Pancreas (tissue), 10 donors: ENCODE measurements around the gene TSPAN17. TPM values are rescaled to one million over a fixed set of nuclear protein-coding genes. Genes with fewer than 3 reads are reported as not detected.

Experiments used
- ATAC-seq, 4 donors: fragments of 200-7000 bp; cut with Tn5 transposase; one replicate each; pipeline versions ENCODE4 v1.8.0 to v1.9.1; 2020; ENCODE audit warnings: mild to moderate bottlenecking in 4 of 4, moderate library complexity in 4 of 4
- DNase-seq, 6 donors: peaks; one replicate each; pipeline ENCODE4 v3.0.0-alpha.2; 2020
- FAIRE-seq: peaks from 2 replicates; lab custom pipeline; 2012; peaks lifted over from hg19 to GRCh38; lab: Jason Lieb, UNC
- H3K27ac ChIP-seq, 4 donors: fragments of 200-600 bp; sonication (generic); 1 replicate in 3 of 4; 2 replicates in 1 of 4; pipeline versions ENCODE4 v1.5.0 to v1.8.0; 2020
- H3K27me3 ChIP-seq, 4 donors: fragments of 200-600 bp; one replicate each; pipeline ENCODE4 v1.8.0; 2021
- H3K36me3 ChIP-seq, 3 donors: fragments of 200-600 bp; sonication (generic) in 1 of 3; one replicate each; pipeline versions ENCODE4 v1.5.0 to v1.8.0; 2020 to 2021
- H3K4me1 ChIP-seq, 3 donors: fragments of 200-600 bp; one replicate each; pipeline ENCODE4 v1.8.0; 2021
- H3K4me3 ChIP-seq, 4 donors: fragments of 200-600 bp; sonication (generic) in 2 of 4; one replicate each; pipeline versions ENCODE4 v1.5.0 to v1.8.0; 2020 to 2021
- H3K9me3 ChIP-seq, 4 donors: fragments of 200-600 bp; one replicate each; pipeline ENCODE4 v1.8.0; 2021
- WGBS, 2 donors: extraction: QIAGEN DNeasy Blood & Tissue Kit; methylation state at CpG; one replicate each; pipeline ENCODE4 v1.1.7; 2013; 5-methylcytosine and 5-hydroxymethylcytosine counted together
- intact Hi-C, 3 donors: fragments of 100-400 bp; cut with DNase I; formaldehyde crosslinking; loops; one replicate each; pipeline versions ENCODE4 v1.11.1 to v1.14.2; 2022
- polyA plus RNA-seq, 2 donors: library from polyadenylated mRNA; stranded (reverse); fragments of 200-250 nt; gene quantifications; one replicate each; pipeline ENCODE4 v1.2.3, GENCODE V29; 2013
- total RNA-seq, 6 donors: library from RNA; stranded (reverse); fragmentation: NEBNext Ultra II Directional in 4 of 6; extraction: Animal tissue kit (Norgen Biotek cat#: 25700) in 4 of 6; gene quantifications; one replicate each; pipeline versions ENCODE4 v1.2.1 to v1.2.4, GENCODE V29; 2021 to 2023
- TF ChIP-seq, protein P1 (sequence below), 4 donors: fragments of 200-600 bp; sonication (generic) in 3 of 4; IDR thresholded peaks; one replicate each; pipeline versions ENCODE4 v1.5.0 to v1.8.0; 2021; ENCODE audit warnings: antibody characterized with exemption in 4 of 4
- donor health status: healthy with polysubstance abuse.
- donor health status: DM: no; HTN: no; CAD: no; lungs with moderate emphysema.
- donor health status: DM: no; HTN: no; CAD: no.
- donor health status: control.
- donor health status: control.
- donor health status: Bipolar disorder and iron deficiency.
- donor health status: DM: yes; HTN: yes; CAD: no.
- donor health status: DM: no; HTN: no; CAD: no.
- donor health status: DM: no; HTN: no; CAD: no.
- donor health status: DM: yes; HTN: yes; CAD: no.

Gene TSPAN17
- total and polyA plus RNA-seq, 8 donors = 12.4 to 30.1 (median 18.7) TPM

GRCh38 chr5:176691524-176691923, 44.2 kb downstream of the TSPAN17 start:
- TF ChIP-seq, protein P1, sequence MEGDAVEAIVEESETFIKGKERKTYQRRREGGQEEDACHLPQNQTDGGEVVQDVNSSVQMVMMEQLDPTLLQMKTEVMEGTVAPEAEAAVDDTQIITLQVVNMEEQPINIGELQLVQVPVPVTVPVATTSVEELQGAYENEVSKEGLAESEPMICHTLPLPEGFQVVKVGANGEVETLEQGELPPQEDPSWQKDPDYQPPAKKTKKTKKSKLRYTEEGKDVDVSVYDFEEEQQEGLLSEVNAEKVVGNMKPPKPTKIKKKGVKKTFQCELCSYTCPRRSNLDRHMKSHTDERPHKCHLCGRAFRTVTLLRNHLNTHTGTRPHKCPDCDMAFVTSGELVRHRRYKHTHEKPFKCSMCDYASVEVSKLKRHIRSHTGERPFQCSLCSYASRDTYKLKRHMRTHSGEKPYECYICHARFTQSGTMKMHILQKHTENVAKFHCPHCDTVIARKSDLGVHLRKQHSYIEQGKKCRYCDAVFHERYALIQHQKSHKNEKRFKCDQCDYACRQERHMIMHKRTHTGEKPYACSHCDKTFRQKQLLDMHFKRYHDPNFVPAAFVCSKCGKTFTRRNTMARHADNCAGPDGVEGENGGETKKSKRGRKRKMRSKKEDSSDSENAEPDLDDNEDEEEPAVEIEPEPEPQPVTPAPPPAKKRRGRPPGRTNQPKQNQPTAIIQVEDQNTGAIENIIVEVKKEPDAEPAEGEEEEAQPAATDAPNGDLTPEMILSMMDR (IDR thresholded peaks at IDR 0.05) = no peak
- WGBS, 2 donors = 89 to 100% methylated on average over 1 of the region's 1 CpG
- no peak overlapping the region for H3K4me3 ChIP-seq
- intact Hi-C loops = no loop called here
- H3K27ac ChIP-seq = no peak overlapping the region
- ATAC-seq = no peak
- peaks cover 0 to 2% (median 0%) of the 10 kb centered on the region in 3 donors for H3K4me1 ChIP-seq
- H3K27me3 ChIP-seq = no peaks in the 10 kb centered on the region
- no peaks in the 10 kb centered on the region for H3K9me3 ChIP-seq
- no peaks in the 10 kb centered on the region for H3K36me3 ChIP-seq
- DNase-seq = no peak
- no peak for FAIRE-seq

DNA sequence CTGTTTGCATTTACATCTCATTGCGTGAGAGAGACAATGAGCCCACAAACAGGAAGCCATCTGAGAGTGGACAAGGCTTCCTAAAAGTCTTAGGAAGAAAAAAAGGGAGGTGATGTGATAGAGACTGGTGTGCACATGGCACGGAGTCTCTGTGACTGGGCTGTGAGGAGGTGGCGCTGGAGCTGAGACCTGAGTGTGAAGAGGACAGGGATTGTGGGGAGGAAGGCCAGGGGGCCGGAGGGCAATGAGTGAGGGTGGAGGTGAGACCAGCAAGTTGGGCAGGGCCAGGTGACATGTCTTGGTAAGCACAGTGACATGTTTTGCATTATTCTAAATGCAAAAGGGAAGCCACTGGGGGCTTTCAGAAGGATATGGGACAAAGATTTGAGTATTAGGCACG, 45.0 kb downstream of the TSPAN17 start:
- DNase-seq = no peak
- Histone ChIP-seq H3K9me3 (no peaks in the 10 kb centered on the region), H3K36me3 (no peaks in the 10 kb centered on the region), H3K4me1 (peaks cover 0 to 2% (median 0%) of the 10 kb centered on the region in 3 donors), H3K27ac (no peak overlapping the region), H3K4me3 (no peak overlapping the region), H3K27me3 (no peaks in the 10 kb centered on the region)
- no peak for FAIRE-seq
- intact Hi-C loops = no loop called here
- TF ChIP-seq, protein P1 (IDR thresholded peaks at IDR 0.05) = no peak
- no peak for ATAC-seq
- WGBS, 2 donors = 63 to 71% methylated on average over 5 of the region's 5 CpGs

- H3K4me3 ChIP-seq = no peak overlapping the region
- FAIRE-seq = no peak
- no peaks in the 10 kb centered on the region for H3K36me3 ChIP-seq
- no peaks in the 10 kb centered on the region for H3K9me3 ChIP-seq
- no peak overlapping the region for H3K27ac ChIP-seq
- TF ChIP-seq, protein P1 (IDR thresholded peaks at IDR 0.05) = no peak
- no peaks in the 10 kb centered on the region for H3K27me3 ChIP-seq
- 6% methylated on average over 13 of the region's 13 CpGs for WGBS, 2 donors
- no peak for DNase-seq
- H3K4me1 ChIP-seq = peaks cover 0 to 2% (median 0%) of the 10 kb centered on the region in 3 donors
- ATAC-seq = peak in 3 of 4 donors; percentile 18 to 26 (median 24)
- intact Hi-C loops = no loop called here
These were observed 45.7 kb downstream of the TSPAN17 start for GRCh38 chr5:176692839-176693476.

- FAIRE-seq (no peak), ATAC-seq (peak in 2 of 4 donors; percentile 47 to 67), DNase-seq (no peak)
- H3K9me3 ChIP-seq = no peaks in the 10 kb centered on the region
- intact Hi-C loops = no loop called here
- WGBS, 2 donors = 21 to 27% methylated on average over 13 of the region's 13 CpGs
- H3K27me3 ChIP-seq = no peaks in the 10 kb centered on the region
- peaks cover 0 to 2% (median 0%) of the 10 kb centered on the region in 3 donors for H3K4me1 ChIP-seq
- no peak overlapping the region for H3K4me3 ChIP-seq
- no peaks in the 10 kb centered on the region for H3K36me3 ChIP-seq
- H3K27ac ChIP-seq = no peak overlapping the region
- TF ChIP-seq, protein P1 (IDR thresholded peaks at IDR 0.05) = no peak
These were observed 46.2 kb downstream of the TSPAN17 start for GRCh38 chr5:176693477-176693851.

- no peaks in the 10 kb centered on the region for H3K9me3 ChIP-seq
- ATAC-seq = no peak
- 64 to 79% methylated on average over 10 of the region's 10 CpGs for WGBS, 2 donors
- H3K27ac ChIP-seq = no peak overlapping the region
- no peaks in the 10 kb centered on the region for H3K27me3 ChIP-seq
- H3K4me3 ChIP-seq = no peak overlapping the region
- TF ChIP-seq, protein P1 (IDR thresholded peaks at IDR 0.05) = no peak
- H3K36me3 ChIP-seq = no peaks in the 10 kb centered on the region
- no peak for DNase-seq
- FAIRE-seq = no peak
- peaks cover 0 to 2% (median 0%) of the 10 kb centered on the region in 3 donors for H3K4me1 ChIP-seq
- intact Hi-C loops = no loop called here
These were observed 46.9 kb downstream of the TSPAN17 start for GRCh38 chr5:176694146-176694545.
